GM23338 (cell line): Measurements from ENCODE around the gene TMEM123. TPM values are rescaled to one million over a fixed set of nuclear protein-coding genes. Genes with fewer than 3 reads are reported as not detected.

ENCODE experiments used
- ATAC-seq: fragments of 200-7000 bp; cut with Tn5 transposase; 3 replicates; pipeline ENCODE4 v1.9.1; 2020
- DNase-seq: peaks from one replicate; pipeline ENCODE4 v3.0.0-alpha.2; 2015; ENCODE audit warnings: low spot score
- H2AFZ ChIP-seq: fragments of 200-600 bp; sonication (generic); 2 replicates; pipeline ENCODE4 v1.8.0; 2016; ENCODE audit warnings: antibody characterized with exemption, mild to moderate bottlenecking, moderate library complexity
- H3F3A ChIP-seq: fragments of 200-600 bp; sonication (generic); replicated peaks from 2 replicates; pipeline ENCODE4 v1.8.0; 2017; ENCODE audit warnings: antibody characterized with exemption, mixed run types, low read depth
- H3K27ac ChIP-seq: fragments of 200-600 bp; sonication (generic); 2 replicates; pipeline ENCODE4 v1.6.1; 2016; ENCODE audit warnings: low read depth
- H3K27me3 ChIP-seq: fragments of 200-600 bp; sonication (generic); 2 replicates; pipeline ENCODE4 v1.8.0; 2016; ENCODE audit warnings: mild to moderate bottlenecking, mixed run types, moderate library complexity; ENCODE audit not compliant: insufficient read depth
- H3K36me3 ChIP-seq: fragments of 200-600 bp; sonication (generic); 2 replicates; pipeline ENCODE4 v1.8.0; 2016; ENCODE audit warnings: mild to moderate bottlenecking; ENCODE audit not compliant: insufficient read depth
- H3K4me1 ChIP-seq: fragments of 200-600 bp; sonication (generic); 2 replicates; pipeline ENCODE4 v1.8.0; 2016; ENCODE audit warnings: mild to moderate bottlenecking, moderate library complexity; ENCODE audit not compliant: insufficient read depth
- H3K4me2 ChIP-seq: fragments of 200-600 bp; sonication (generic); 2 replicates; pipeline ENCODE4 v1.7.1; 2017; ENCODE audit warnings: mixed run types
- H3K4me3 ChIP-seq: fragments of 200-600 bp; sonication (generic); 2 replicates; pipeline ENCODE4 v1.6.1; 2016; ENCODE audit warnings: mixed run types
- H3K79me2 ChIP-seq: fragments of 200-600 bp; sonication (generic); replicated peaks from 2 replicates; pipeline ENCODE4 v1.8.0; 2017; ENCODE audit warnings: mild to moderate bottlenecking; ENCODE audit not compliant: insufficient read depth
- H3K9me2 ChIP-seq: fragments of 200-600 bp; sonication (generic); 2 replicates; pipeline ENCODE4 v1.8.0; 2017; ENCODE audit not compliant: insufficient read depth
- H4K20me1 ChIP-seq: fragments of 200-600 bp; sonication (generic); replicated peaks from 2 replicates; pipeline ENCODE4 v1.8.0; 2017; ENCODE audit warnings: mild to moderate bottlenecking; ENCODE audit not compliant: insufficient read depth
- H3K27ac Mint-ChIP-seq: 2 replicates; pipeline ENCODE4 v1.8.0; 2020; ENCODE audit warnings: inconsistent platforms, mild to moderate bottlenecking, moderate library complexity, mixed read lengths
- H3K27me3 Mint-ChIP-seq: 3 replicates; pipeline ENCODE4 v1.8.0; 2022; ENCODE audit warnings: low read depth, mild to moderate bottlenecking, moderate library complexity, mixed read lengths, inconsistent platforms; ENCODE audit not compliant: insufficient read depth, poor library complexity
- H3K36me3 Mint-ChIP-seq: 3 replicates; pipeline ENCODE4 v1.8.0; 2021; ENCODE audit warnings: low read depth, mild to moderate bottlenecking, inconsistent platforms, moderate library complexity, mixed read lengths
- H3K4me1 Mint-ChIP-seq: 3 replicates; pipeline ENCODE4 v1.8.0; 2020; ENCODE audit warnings: mild to moderate bottlenecking, inconsistent platforms, mixed read lengths
- H3K4me3 Mint-ChIP-seq: 3 replicates; pipeline ENCODE4 v1.8.0; 2021; ENCODE audit warnings: moderate library complexity, mild to moderate bottlenecking, inconsistent platforms, mixed read lengths
- H3K9me3 Mint-ChIP-seq: 3 replicates; pipeline ENCODE4 v1.8.0; 2020; ENCODE audit warnings: moderate library complexity, mild to moderate bottlenecking, inconsistent platforms, mixed read lengths
- CREB1 ChIP-seq: fragments of 250-450 bp; sonication (Bioruptor Pico); IDR thresholded peaks from 2 replicates; pipeline ENCODE4 v1.5.0; 2020; ENCODE audit warnings: low read depth, mild to moderate bottlenecking, moderate library complexity
- EZH2 ChIP-seq: fragments of 200-600 bp; sonication (generic); IDR thresholded peaks from one replicate; pipeline ENCODE4 v1.8.0; 2017; ENCODE audit warnings: antibody characterized with exemption, mild to moderate bottlenecking, low read depth; ENCODE audit not compliant: unreplicated experiment
- EZH2phosphoT487 ChIP-seq: fragments of 200-600 bp; sonication (generic); IDR thresholded peaks from one replicate; pipeline ENCODE4 v1.8.1; 2018; ENCODE audit warnings: antibody characterized with exemption; ENCODE audit not compliant: unreplicated experiment
- JUNB ChIP-seq: IDR thresholded peaks from one replicate; pipeline ENCODE4 v1.6.1; 2016; ENCODE audit warnings: antibody characterized with exemption; ENCODE audit not compliant: unreplicated experiment
- NANOG ChIP-seq: IDR thresholded peaks from 2 replicates; pipeline ENCODE4 v1.6.1; 2016; ENCODE audit warnings: antibody characterized with exemption, borderline replicate concordance
- POLR2AphosphoS5 ChIP-seq: IDR thresholded peaks from 2 replicates; pipeline ENCODE4 v1.6.1; 2016; ENCODE audit warnings: antibody characterized with exemption, low read depth
- STAT1 ChIP-seq: IDR thresholded peaks from one replicate; pipeline ENCODE4 v1.6.1; 2016; ENCODE audit warnings: antibody characterized with exemption; ENCODE audit not compliant: unreplicated experiment
- ZNF114 ChIP-seq: fragments of 250-450 bp; sonication (Bioruptor Pico); IDR thresholded peaks from 2 replicates; pipeline ENCODE4 v1.5.0; 2020; ENCODE audit warnings: mild to moderate bottlenecking, moderate library complexity
- ZNF331 ChIP-seq: fragments of 250-450 bp; sonication (Bioruptor Pico); IDR thresholded peaks from 2 replicates; pipeline ENCODE4 v1.5.0; 2020; ENCODE audit warnings: low read depth, mild to moderate bottlenecking, moderate library complexity
- polyA plus RNA-seq: library from polyadenylated mRNA; unstranded; fragments of >200 nt; fragmentation: Nextera tagmentation; extraction: Ambion mirVana; gene quantifications from 2 replicates; pipeline ENCODE4 v1.2.1, GENCODE V29; 2016
- total RNA-seq: library from RNA; depleted of rRNA; stranded (reverse); fragments of >200 nt; shearing (Covaris generic); gene quantifications from 2 replicates; pipeline ENCODE4 v1.2.3, GENCODE V29; 2014
- TF ChIP-seq, protein P1 (sequence below): IDR thresholded peaks from 2 replicates; pipeline ENCODE4 v1.6.1; 2016; ENCODE audit warnings: antibody characterized with exemption
- TF ChIP-seq, protein P2 (sequence below), 2 experiments: fragments of 200-600 bp in 1 of 2; sonication (generic) in 1 of 2; conservative IDR thresholded peaks; 2 replicates each; pipeline versions ENCODE4 v1.5.1 to v1.6.1; 2016 to 2017; ENCODE audit warnings: antibody characterized with exemption in 2 of 2, low read depth in 2 of 2, mild to moderate bottlenecking in 2 of 2, moderate library complexity in 1 of 2
- TF ChIP-seq, protein P3 (sequence below): IDR thresholded peaks from one replicate; pipeline ENCODE4 v1.6.1; 2018; ENCODE audit warnings: antibody characterized with exemption; ENCODE audit not compliant: unreplicated experiment
- TF ChIP-seq, protein P4 (sequence below): fragments of 250-450 bp; sonication (Bioruptor Pico); IDR thresholded peaks from 2 replicates; pipeline ENCODE4 v1.5.0; 2020; ENCODE audit warnings: mild to moderate bottlenecking, moderate library complexity

The TMEM123 gene
- total and polyA plus RNA-seq, 2 experiments from 2014 or later: 44.1 to 61.0 TPM

DNA sequence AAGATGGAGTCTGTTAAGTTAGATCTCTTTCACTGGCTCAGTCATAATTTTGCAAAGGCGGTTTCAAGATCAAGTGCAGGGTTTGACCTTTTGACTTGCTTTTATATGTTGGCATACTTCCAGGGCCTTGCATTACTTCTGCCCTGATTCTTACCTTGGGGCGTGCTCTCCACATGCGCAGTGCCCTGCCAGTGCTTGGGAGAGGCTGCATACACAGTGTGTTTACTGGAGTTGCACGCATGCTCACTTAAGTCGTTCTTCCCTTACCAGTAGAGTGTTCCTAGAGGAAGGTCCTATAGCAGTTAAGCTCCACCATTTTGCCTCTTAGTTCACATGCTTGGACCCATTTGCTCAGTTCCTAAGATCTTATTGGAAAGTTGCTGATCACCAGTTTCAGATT lies 21.0 kb upstream of the TMEM123 start:
- H3K4me3 Mint-ChIP-seq: no peak overlapping the region
- no peak overlapping the region for H3K27ac Mint-ChIP-seq
- DNase-seq (no peak), ATAC-seq (no peak)
- Histone ChIP-seq H4K20me1 (no peaks in the 10 kb centered on the region), H3K4me2 (no peak overlapping the region), H3K9me2 (no peaks in the 10 kb centered on the region), H3K4me1 (peaks cover 9% of the 10 kb centered on the region; the same call in 1 of the 2 replicates), H3K27ac (no peak overlapping the region), H3K27me3 (no peaks in the 10 kb centered on the region), H2AFZ (no peak overlapping the region), H3K36me3 (no peaks in the 10 kb centered on the region), H3K79me2 (no peaks in the 10 kb centered on the region), H3F3A (no peaks in the 10 kb centered on the region), H3K4me3 (no peak overlapping the region)
- peaks cover 14% of the 10 kb centered on the region for H3K4me1 Mint-ChIP-seq
- no peaks in the 10 kb centered on the region for H3K9me3 Mint-ChIP-seq
- H3K27me3 Mint-ChIP-seq: peaks cover 4% of the 10 kb centered on the region
- H3K36me3 Mint-ChIP-seq: no peaks in the 10 kb centered on the region
- TF ChIP-seq JUNB (no peak), POLR2AphosphoS5 (no peak), CREB1 (CRISPR knock-in tag) (no peak), EZH2 (no peak), EZH2phosphoT487 (no peak), STAT1 (no peak), NANOG (no peak), ZNF331 (CRISPR knock-in tag) (no peak), ZNF114 (CRISPR knock-in tag) (no peak)
- TF ChIP-seq, protein P1, sequence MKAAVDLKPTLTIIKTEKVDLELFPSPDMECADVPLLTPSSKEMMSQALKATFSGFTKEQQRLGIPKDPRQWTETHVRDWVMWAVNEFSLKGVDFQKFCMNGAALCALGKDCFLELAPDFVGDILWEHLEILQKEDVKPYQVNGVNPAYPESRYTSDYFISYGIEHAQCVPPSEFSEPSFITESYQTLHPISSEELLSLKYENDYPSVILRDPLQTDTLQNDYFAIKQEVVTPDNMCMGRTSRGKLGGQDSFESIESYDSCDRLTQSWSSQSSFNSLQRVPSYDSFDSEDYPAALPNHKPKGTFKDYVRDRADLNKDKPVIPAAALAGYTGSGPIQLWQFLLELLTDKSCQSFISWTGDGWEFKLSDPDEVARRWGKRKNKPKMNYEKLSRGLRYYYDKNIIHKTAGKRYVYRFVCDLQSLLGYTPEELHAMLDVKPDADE: no peak
- TF ChIP-seq, protein P2, sequence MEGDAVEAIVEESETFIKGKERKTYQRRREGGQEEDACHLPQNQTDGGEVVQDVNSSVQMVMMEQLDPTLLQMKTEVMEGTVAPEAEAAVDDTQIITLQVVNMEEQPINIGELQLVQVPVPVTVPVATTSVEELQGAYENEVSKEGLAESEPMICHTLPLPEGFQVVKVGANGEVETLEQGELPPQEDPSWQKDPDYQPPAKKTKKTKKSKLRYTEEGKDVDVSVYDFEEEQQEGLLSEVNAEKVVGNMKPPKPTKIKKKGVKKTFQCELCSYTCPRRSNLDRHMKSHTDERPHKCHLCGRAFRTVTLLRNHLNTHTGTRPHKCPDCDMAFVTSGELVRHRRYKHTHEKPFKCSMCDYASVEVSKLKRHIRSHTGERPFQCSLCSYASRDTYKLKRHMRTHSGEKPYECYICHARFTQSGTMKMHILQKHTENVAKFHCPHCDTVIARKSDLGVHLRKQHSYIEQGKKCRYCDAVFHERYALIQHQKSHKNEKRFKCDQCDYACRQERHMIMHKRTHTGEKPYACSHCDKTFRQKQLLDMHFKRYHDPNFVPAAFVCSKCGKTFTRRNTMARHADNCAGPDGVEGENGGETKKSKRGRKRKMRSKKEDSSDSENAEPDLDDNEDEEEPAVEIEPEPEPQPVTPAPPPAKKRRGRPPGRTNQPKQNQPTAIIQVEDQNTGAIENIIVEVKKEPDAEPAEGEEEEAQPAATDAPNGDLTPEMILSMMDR (conservative IDR thresholded peaks at IDR 0.05; ENCODE audit: low read depth in 2 of 2): no peak
- TF ChIP-seq, protein P3, sequence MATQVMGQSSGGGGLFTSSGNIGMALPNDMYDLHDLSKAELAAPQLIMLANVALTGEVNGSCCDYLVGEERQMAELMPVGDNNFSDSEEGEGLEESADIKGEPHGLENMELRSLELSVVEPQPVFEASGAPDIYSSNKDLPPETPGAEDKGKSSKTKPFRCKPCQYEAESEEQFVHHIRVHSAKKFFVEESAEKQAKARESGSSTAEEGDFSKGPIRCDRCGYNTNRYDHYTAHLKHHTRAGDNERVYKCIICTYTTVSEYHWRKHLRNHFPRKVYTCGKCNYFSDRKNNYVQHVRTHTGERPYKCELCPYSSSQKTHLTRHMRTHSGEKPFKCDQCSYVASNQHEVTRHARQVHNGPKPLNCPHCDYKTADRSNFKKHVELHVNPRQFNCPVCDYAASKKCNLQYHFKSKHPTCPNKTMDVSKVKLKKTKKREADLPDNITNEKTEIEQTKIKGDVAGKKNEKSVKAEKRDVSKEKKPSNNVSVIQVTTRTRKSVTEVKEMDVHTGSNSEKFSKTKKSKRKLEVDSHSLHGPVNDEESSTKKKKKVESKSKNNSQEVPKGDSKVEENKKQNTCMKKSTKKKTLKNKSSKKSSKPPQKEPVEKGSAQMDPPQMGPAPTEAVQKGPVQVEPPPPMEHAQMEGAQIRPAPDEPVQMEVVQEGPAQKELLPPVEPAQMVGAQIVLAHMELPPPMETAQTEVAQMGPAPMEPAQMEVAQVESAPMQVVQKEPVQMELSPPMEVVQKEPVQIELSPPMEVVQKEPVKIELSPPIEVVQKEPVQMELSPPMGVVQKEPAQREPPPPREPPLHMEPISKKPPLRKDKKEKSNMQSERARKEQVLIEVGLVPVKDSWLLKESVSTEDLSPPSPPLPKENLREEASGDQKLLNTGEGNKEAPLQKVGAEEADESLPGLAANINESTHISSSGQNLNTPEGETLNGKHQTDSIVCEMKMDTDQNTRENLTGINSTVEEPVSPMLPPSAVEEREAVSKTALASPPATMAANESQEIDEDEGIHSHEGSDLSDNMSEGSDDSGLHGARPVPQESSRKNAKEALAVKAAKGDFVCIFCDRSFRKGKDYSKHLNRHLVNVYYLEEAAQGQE: no peak
- TF ChIP-seq, protein P4, sequence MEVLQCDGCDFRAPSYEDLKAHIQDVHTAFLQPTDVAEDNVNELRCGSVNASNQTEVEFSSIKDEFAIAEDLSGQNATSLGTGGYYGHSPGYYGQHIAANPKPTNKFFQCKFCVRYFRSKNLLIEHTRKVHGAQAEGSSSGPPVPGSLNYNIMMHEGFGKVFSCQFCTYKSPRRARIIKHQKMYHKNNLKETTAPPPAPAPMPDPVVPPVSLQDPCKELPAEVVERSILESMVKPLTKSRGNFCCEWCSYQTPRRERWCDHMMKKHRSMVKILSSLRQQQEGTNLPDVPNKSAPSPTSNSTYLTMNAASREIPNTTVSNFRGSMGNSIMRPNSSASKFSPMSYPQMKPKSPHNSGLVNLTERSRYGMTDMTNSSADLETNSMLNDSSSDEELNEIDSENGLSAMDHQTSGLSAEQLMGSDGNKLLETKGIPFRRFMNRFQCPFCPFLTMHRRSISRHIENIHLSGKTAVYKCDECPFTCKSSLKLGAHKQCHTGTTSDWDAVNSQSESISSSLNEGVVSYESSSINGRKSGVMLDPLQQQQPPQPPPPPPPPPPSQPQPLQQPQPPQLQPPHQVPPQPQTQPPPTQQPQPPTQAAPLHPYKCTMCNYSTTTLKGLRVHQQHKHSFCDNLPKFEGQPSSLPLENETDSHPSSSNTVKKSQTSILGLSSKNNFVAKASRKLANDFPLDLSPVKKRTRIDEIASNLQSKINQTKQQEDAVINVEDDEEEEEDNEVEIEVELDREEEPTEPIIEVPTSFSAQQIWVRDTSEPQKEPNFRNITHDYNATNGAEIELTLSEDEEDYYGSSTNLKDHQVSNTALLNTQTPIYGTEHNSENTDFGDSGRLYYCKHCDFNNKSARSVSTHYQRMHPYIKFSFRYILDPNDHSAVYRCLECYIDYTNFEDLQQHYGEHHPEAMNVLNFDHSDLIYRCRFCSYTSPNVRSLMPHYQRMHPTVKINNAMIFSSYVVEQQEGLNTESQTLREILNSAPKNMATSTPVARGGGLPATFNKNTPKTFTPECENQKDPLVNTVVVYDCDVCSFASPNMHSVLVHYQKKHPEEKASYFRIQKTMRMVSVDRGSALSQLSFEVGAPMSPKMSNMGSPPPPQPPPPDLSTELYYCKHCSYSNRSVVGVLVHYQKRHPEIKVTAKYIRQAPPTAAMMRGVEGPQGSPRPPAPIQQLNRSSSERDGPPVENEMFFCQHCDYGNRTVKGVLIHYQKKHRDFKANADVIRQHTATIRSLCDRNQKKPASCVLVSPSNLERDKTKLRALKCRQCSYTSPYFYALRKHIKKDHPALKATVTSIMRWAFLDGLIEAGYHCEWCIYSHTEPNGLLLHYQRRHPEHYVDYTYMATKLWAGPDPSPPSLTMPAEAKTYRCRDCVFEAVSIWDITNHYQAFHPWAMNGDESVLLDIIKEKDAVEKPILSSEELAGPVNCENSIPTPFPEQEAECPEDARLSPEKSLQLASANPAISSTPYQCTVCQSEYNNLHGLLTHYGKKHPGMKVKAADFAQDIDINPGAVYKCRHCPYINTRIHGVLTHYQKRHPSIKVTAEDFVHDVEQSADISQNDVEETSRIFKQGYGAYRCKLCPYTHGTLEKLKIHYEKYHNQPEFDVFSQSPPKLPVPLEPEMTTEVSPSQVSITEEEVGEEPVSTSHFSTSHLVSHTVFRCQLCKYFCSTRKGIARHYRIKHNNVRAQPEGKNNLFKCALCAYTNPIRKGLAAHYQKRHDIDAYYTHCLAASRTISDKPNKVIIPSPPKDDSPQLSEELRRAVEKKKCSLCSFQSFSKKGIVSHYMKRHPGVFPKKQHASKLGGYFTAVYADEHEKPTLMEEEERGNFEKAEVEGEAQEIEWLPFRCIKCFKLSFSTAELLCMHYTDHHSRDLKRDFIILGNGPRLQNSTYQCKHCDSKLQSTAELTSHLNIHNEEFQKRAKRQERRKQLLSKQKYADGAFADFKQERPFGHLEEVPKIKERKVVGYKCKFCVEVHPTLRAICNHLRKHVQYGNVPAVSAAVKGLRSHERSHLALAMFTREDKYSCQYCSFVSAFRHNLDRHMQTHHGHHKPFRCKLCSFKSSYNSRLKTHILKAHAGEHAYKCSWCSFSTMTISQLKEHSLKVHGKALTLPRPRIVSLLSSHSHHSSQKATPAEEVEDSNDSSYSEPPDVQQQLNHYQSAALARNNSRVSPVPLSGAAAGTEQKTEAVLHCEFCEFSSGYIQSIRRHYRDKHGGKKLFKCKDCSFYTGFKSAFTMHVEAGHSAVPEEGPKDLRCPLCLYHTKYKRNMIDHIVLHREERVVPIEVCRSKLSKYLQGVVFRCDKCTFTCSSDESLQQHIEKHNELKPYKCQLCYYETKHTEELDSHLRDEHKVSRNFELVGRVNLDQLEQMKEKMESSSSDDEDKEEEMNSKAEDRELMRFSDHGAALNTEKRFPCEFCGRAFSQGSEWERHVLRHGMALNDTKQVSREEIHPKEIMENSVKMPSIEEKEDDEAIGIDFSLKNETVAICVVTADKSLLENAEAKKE (CRISPR knock-in tag): no peak
